Mesenchymal stem cell (in vitro differentiated cells and primary cell): ENCODE measurements around the gene ZNF140.

Experiments
- DNase-seq: peaks from one replicate; pipeline ENCODE4 v3.0.0-alpha.2; 2013
- H2AFZ ChIP-seq: one replicate; pipeline ENCODE4 v1.6.1; 2013; ENCODE audit warnings: low read depth, mild to moderate bottlenecking, control low read depth, inconsistent platforms, low read length, moderate library complexity
- H2AK5ac ChIP-seq: 2 replicates; pipeline ENCODE4 v1.6.1; 2013; ENCODE audit warnings: low read length, moderate library complexity, mild to moderate bottlenecking, inconsistent platforms; ENCODE audit not compliant: severe bottlenecking
- H2BK120ac ChIP-seq: one replicate; pipeline ENCODE4 v1.6.1; 2013; ENCODE audit warnings: low read depth, mild to moderate bottlenecking, inconsistent platforms, low read length, moderate library complexity
- H2BK12ac ChIP-seq, 2 experiments: one replicate each; pipeline ENCODE4 v1.6.1; 2013; ENCODE audit warnings: inconsistent platforms in 2 of 2, low read length in 2 of 2, mild to moderate bottlenecking in 2 of 2, moderate library complexity in 2 of 2, control low read depth in 1 of 2
- H2BK15ac ChIP-seq: one replicate; pipeline ENCODE4 v1.6.1; 2013; ENCODE audit warnings: mild to moderate bottlenecking, low read depth, inconsistent platforms; ENCODE audit not compliant: poor library complexity, severe bottlenecking
- H2BK5ac ChIP-seq: 2 replicates; pipeline ENCODE4 v1.6.1; 2013; ENCODE audit warnings: low read depth, mild to moderate bottlenecking, low read length, control low read depth, inconsistent platforms; ENCODE audit not compliant: poor library complexity, severe bottlenecking
- H3K14ac ChIP-seq, 2 experiments: one replicate each; pipeline ENCODE4 v1.6.1; 2013; ENCODE audit warnings: inconsistent platforms in 2 of 2, low read length in 2 of 2, control low read depth in 1 of 2, mild to moderate bottlenecking in 1 of 2, moderate library complexity in 1 of 2
- H3K18ac ChIP-seq, 2 experiments: one replicate each; pipeline ENCODE4 v1.6.1; 2013; ENCODE audit warnings: inconsistent platforms in 2 of 2, low read length in 2 of 2, control low read depth in 1 of 2, low read depth in 1 of 2, mild to moderate bottlenecking in 1 of 2
- H3K23ac ChIP-seq, 2 experiments: one replicate each; pipeline ENCODE4 v1.6.1; 2013; ENCODE audit warnings: inconsistent platforms in 2 of 2, low read length in 2 of 2, mild to moderate bottlenecking in 2 of 2, moderate library complexity in 2 of 2, control low read depth in 1 of 2
- H3K27ac ChIP-seq: 2 replicates; pipeline ENCODE4 v1.5.1; 2013; ENCODE audit warnings: mild to moderate bottlenecking, moderate library complexity, low read length, control low read depth, inconsistent platforms; ENCODE audit not compliant: poor library complexity, severe bottlenecking
- H3K27me3 ChIP-seq, 2 experiments: 2 replicates each; pipeline versions ENCODE4 v1.6.1 to v1.7.0; 2013; ENCODE audit warnings: low read length in 2 of 2, mild to moderate bottlenecking in 2 of 2, moderate library complexity in 2 of 2, control low read depth in 1 of 2, inconsistent platforms in 1 of 2; ENCODE audit not compliant: control insufficient read depth in 1 of 2, insufficient read depth in 1 of 2
- H3K36me3 ChIP-seq, 2 experiments: 2 replicates each; pipeline versions ENCODE4 v1.6.1 to v1.7.0; 2013; ENCODE audit warnings: low read length in 2 of 2, control low read depth in 1 of 2, inconsistent platforms in 1 of 2, low read depth in 1 of 2, mild to moderate bottlenecking in 1 of 2; ENCODE audit not compliant: insufficient read depth in 2 of 2, control insufficient read depth in 1 of 2
- H3K4ac ChIP-seq, 2 experiments: one replicate each; pipeline ENCODE4 v1.6.1; 2013; ENCODE audit warnings: inconsistent platforms in 2 of 2, low read length in 2 of 2, mild to moderate bottlenecking in 2 of 2, moderate library complexity in 2 of 2, control low read depth in 1 of 2, low read depth in 1 of 2
- H3K4me1 ChIP-seq: 2 replicates; pipeline ENCODE4 v1.6.1; 2013; ENCODE audit warnings: low read depth, low read length, control low read depth; ENCODE audit not compliant: control insufficient read depth, insufficient read depth
- H3K4me2 ChIP-seq: 2 replicates; pipeline ENCODE4 v1.6.1; 2013; ENCODE audit warnings: low read length, mild to moderate bottlenecking, inconsistent platforms; ENCODE audit not compliant: poor library complexity, severe bottlenecking
- H3K4me3 ChIP-seq, 2 experiments: 2 replicates each; pipeline versions ENCODE4 v1.5.1 to v1.7.0; 2013; ENCODE audit warnings: low read length in 2 of 2, mild to moderate bottlenecking in 2 of 2, control low read depth in 1 of 2, low read depth in 1 of 2; ENCODE audit not compliant: insufficient read depth in 1 of 2
- H3K79me1 ChIP-seq: replicated peaks from 2 replicates; pipeline ENCODE4 v1.6.1; 2013; ENCODE audit warnings: mild to moderate bottlenecking, control low read depth, low read length, inconsistent platforms; ENCODE audit not compliant: poor library complexity, severe bottlenecking
- H3K9ac ChIP-seq: 2 replicates; pipeline ENCODE4 v1.7.0; 2013; ENCODE audit warnings: mild to moderate bottlenecking, low read length, moderate library complexity
- H3K9me3 ChIP-seq: 2 replicates; pipeline ENCODE4 v1.7.0; 2013; ENCODE audit warnings: mild to moderate bottlenecking, low read length; ENCODE audit not compliant: control insufficient read depth
- H4K8ac ChIP-seq: one replicate; pipeline ENCODE4 v1.6.1; 2013; ENCODE audit warnings: inconsistent platforms, mild to moderate bottlenecking, low read length, moderate library complexity
- H4K91ac ChIP-seq: one replicate; pipeline ENCODE4 v1.6.1; 2013; ENCODE audit warnings: mild to moderate bottlenecking, low read length, inconsistent platforms
- WGBS: methylation state at CpG from one replicate; pipeline ENCODE4 v1.1.7; 2013; ENCODE audit warnings: mixed read lengths; 5-methylcytosine and 5-hydroxymethylcytosine counted together

Gene ZNF140

GRCh38 chr12:133046698-133047097, 34.0 kb upstream of the ZNF140 start:
- Histone ChIP-seq H3K4ac (no peak overlapping the region), H3K4me3 (peak overlapping the region in 1 of 2 experiments; percentile 91), H3K79me1 (peaks cover 46% of the 10 kb centered on the region), H3K18ac (no peak overlapping the region), H3K4me2 (no peak overlapping the region), H4K8ac (no peak overlapping the region), H3K4me1 (no peaks in the 10 kb centered on the region), H3K36me3 (peaks cover 74 to 95% of the 10 kb centered on the region in 2 experiments), H2BK5ac (no peak overlapping the region), H2AFZ (no peak overlapping the region), H3K9ac (no peak overlapping the region), H3K23ac (no peak overlapping the region), H2BK120ac (no peak overlapping the region), H3K9me3 (peaks cover 98% of the 10 kb centered on the region), H4K91ac (no peak overlapping the region), H3K27me3 (no peaks in the 10 kb centered on the region), H3K14ac (no peak overlapping the region), H2AK5ac (no peak overlapping the region), H3K27ac (no peak overlapping the region), H2BK15ac (no peak overlapping the region), H2BK12ac (no peak overlapping the region)
- no CpG with 5 or more reads among the region's 3 CpGs for WGBS
- no peak for DNase-seq

DNA sequence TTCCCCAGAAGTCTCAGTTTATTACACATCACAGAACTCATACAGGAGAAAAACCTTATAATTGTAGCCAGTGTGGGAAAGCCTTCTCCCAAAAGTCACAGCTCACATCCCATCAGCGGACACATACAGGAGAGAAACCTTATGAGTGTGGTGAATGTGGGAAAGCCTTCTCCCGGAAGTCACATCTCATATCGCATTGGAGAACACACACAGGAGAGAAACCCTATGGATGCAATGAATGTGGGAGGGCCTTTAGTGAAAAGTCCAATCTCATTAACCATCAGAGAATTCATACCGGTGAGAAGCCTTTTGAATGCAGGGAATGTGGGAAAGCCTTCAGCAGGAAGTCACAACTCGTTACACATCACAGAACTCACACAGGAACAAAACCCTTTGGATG, 23.3 kb upstream of the ZNF140 start:
- no peak overlapping the region for H2BK5ac ChIP-seq
- H3K27me3 ChIP-seq, result no peaks in the 10 kb centered on the region
- peaks cover 23 to 83% of the 10 kb centered on the region in 2 experiments for H3K36me3 ChIP-seq
- DNase-seq, result peak; percentile 10
- no peak overlapping the region for H2BK120ac ChIP-seq
- no peak overlapping the region for H2BK12ac ChIP-seq
- no peak overlapping the region for H3K18ac ChIP-seq
- peaks cover 98% of the 10 kb centered on the region for H3K9me3 ChIP-seq
- no peaks in the 10 kb centered on the region for H3K4me1 ChIP-seq
- H3K9ac ChIP-seq, result no peak overlapping the region
- no peak overlapping the region for H2BK15ac ChIP-seq
- no peak overlapping the region for H3K4ac ChIP-seq
- H3K27ac ChIP-seq, result no peak overlapping the region
- H3K14ac ChIP-seq, result no peak overlapping the region
- no peak overlapping the region for H4K91ac ChIP-seq
- no peak overlapping the region for H3K4me2 ChIP-seq
- peaks cover 8% of the 10 kb centered on the region for H3K79me1 ChIP-seq
- H3K4me3 ChIP-seq, result peak overlapping the region in 1 of 2 experiments; percentile 61
- no peak overlapping the region for H2AFZ ChIP-seq
- no peak overlapping the region for H2AK5ac ChIP-seq
- WGBS, result 100% methylated on average over 2 of the region's 5 CpGs
- no peak overlapping the region for H3K23ac ChIP-seq
- no peak overlapping the region for H4K8ac ChIP-seq

- Histone ChIP-seq H3K14ac (no peak overlapping the region), H3K4ac (no peak overlapping the region), H3K27me3 (no peaks in the 10 kb centered on the region), H3K18ac (no peak overlapping the region), H4K8ac (no peak overlapping the region), H2AFZ (no peak overlapping the region), H2BK12ac (no peak overlapping the region), H4K91ac (no peak overlapping the region), H3K36me3 (peaks cover 22 to 80% of the 10 kb centered on the region in 2 experiments), H2BK15ac (no peak overlapping the region), H2BK120ac (no peak overlapping the region), H3K23ac (no peak overlapping the region), H3K4me1 (no peaks in the 10 kb centered on the region), H3K79me1 (peaks cover 3% of the 10 kb centered on the region), H3K9ac (no peak overlapping the region), H3K4me2 (no peak overlapping the region), H2BK5ac (no peak overlapping the region), H2AK5ac (no peak overlapping the region), H3K4me3 (peak overlapping the region in 1 of 2 experiments; percentile 61), H3K27ac (no peak overlapping the region), H3K9me3 (peaks cover 98% of the 10 kb centered on the region)
- peak; percentile 19 for DNase-seq
- 100% methylated on average over 6 of the region's 8 CpGs for WGBS
Observed at GRCh38 chr12:133058203-133059113, 22.3 kb upstream of the ZNF140 start.

DNA sequence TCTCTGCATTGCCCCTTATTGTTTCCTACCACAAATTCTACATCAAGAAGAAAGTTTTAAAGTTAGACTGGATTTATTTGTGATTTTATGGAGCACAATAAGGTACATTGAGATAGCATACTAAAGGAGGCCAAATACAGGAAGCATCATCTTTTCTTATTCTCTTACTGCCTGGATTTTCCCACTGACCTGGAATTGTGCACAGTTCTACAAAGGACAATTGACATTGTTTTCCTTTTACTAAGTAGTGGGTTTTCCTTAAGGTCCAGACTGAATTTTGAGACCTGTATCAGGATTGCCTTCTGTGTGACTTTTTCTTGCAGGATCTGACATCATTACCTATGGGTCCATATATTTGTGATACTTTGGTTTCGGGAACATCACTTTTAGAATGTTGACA, 18.8 kb upstream of the ZNF140 start:
- no peak overlapping the region for H3K18ac ChIP-seq

More for the DNA sequence above, 18.8 kb upstream of the ZNF140 start:
- Histone ChIP-seq H4K91ac (no peak overlapping the region), H3K9ac (no peak overlapping the region), H3K14ac (no peak overlapping the region), H3K4me1 (no peaks in the 10 kb centered on the region), H3K4me2 (no peak overlapping the region), H2AFZ (no peak overlapping the region), H3K27me3 (no peaks in the 10 kb centered on the region), H3K36me3 (peaks cover 14 to 49% of the 10 kb centered on the region in 2 experiments), H3K79me1 (no peaks in the 10 kb centered on the region), H3K9me3 (peaks cover 98% of the 10 kb centered on the region), H2BK15ac (no peak overlapping the region), H3K4ac (no peak overlapping the region), H4K8ac (no peak overlapping the region), H2BK5ac (no peak overlapping the region), H2BK12ac (no peak overlapping the region), H2BK120ac (no peak overlapping the region), H3K23ac (no peak overlapping the region), H2AK5ac (no peak overlapping the region), H3K27ac (no peak overlapping the region), H3K4me3 (peak overlapping the region in 1 of 2 experiments; percentile 61)
- no peak for DNase-seq
- WGBS, result 94% methylated on average over 1 of the region's 1 CpG
